LNCAP (cell line): ENCODE measurements around the gene DDX55.

Experiments used
- TF ChIP-seq, protein P1 (sequence below): fragments of 450-650 bp; IDR thresholded peaks from 2 replicates; pipeline ENCODE4 v1.5.1; 2017; ENCODE audit warnings: mild to moderate bottlenecking

DDX55 gene

DNA sequence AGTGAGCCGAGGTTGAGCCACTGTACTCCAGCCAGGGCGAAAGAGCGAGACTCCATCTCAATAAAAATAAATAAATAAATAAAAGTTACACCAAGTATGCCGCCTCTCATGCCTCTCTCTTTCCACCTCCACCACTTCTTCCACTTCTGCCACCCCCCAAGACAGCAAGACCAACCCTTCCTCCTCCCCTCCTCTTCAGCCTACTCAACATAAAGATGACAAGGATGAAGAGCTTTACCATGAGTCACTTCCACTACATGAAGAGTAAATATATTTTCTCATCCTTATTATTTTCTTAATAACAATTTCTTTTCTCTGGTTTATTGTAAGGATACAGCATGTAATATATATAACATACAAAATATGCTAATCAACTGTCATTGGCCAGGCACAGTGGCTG, 21.1 kb upstream of the DDX55 start:
- TF ChIP-seq, protein P1, sequence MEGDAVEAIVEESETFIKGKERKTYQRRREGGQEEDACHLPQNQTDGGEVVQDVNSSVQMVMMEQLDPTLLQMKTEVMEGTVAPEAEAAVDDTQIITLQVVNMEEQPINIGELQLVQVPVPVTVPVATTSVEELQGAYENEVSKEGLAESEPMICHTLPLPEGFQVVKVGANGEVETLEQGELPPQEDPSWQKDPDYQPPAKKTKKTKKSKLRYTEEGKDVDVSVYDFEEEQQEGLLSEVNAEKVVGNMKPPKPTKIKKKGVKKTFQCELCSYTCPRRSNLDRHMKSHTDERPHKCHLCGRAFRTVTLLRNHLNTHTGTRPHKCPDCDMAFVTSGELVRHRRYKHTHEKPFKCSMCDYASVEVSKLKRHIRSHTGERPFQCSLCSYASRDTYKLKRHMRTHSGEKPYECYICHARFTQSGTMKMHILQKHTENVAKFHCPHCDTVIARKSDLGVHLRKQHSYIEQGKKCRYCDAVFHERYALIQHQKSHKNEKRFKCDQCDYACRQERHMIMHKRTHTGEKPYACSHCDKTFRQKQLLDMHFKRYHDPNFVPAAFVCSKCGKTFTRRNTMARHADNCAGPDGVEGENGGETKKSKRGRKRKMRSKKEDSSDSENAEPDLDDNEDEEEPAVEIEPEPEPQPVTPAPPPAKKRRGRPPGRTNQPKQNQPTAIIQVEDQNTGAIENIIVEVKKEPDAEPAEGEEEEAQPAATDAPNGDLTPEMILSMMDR = no peak

DNA sequence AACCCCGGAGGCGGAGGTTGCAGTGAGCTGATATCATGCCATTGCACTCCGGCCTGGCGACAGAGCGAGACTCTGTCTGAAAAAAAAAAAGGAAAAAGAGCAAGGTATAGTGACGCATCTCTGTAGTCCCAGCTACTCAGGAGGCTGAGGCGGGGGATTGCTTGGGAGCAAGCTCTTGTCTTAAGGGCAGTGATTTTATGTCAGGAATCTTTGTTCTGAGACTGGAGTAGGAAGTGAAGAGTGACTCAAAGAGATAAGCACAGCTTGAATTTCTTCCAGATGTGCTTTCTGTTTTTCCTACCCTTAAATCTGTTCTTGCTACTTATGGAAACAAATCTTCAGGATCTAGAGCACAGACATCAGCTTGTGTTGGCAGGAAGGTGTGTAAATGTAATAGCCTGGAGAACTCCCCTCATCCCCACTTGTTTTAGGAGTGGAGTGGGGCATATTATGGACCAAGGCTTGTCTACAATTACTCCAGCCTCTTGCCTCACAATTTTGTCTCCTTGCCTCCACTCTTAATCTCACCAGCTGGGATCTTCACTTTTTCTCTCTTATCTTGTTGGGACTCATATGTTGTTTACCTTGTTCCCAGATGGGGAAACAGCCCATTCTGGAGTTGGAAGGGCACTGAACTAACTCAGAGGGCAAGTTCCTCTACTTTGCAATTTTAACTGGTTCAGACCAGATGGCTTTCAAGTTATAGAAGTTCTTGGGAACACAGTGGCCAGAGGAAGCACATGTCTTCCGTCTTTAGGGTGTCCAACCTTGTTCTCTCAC, 10.0 kb upstream of the DDX55 start:
- TF ChIP-seq, protein P1 = no peak

DNA sequence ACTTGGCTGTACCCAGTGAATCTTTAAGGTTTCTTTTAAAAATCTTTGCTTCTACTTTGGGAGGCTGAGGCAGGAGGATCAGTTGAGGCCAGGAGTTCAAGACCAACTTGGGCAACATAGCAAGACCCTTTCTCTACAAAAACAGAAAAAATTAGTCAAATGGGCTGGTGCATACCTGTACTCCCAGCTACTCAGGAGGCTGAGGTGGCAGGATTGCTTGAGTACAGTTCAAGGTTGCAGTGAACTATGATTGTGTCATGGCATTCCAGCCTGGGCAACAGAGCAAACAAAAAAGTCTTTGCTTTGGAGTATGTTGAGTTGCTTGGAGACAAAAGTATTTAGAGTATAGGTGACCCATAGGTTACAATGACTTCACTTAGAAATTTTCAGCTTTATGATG, 6.2 kb upstream of the DDX55 start:
- TF ChIP-seq, protein P1 = no peak

DNA sequence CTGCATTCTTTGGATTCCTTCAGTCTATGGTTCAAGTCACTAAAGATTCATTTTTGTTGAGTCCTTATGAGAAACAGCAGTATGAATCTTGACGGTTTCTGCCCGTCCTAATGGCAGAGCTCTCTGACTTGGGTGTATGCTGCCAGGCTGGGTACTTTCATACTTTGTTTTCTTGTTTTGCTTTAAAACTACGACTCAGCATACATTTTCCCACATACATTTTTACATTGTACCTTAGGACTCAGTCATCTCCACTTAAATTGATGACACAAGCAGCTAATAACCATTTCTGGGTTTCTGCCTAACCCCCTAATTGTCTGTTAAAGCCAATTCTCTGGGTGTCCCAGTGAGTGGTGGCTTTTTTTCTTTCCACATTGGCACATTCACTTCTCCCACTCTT, 4.8 kb upstream of the DDX55 start:
- TF ChIP-seq, protein P1 = no peak

DNA sequence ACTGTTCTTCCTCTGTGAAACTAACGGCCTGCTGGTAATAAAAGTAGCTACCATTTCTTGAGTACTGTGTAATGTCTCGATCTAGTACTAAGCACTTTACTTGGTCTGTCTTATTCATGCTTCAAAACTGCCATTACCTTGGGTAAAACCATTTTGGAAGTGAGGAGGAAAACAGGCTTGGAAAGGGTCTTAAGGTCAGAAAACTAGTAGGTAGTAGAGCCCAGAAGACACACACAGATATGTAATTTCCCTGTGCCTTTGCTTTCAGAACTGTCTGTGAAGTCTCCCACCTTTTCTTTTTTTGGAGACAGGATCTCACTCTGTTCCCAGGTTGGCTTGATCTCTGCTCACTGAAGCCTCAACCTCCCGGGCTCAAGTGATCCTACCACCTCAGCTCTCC, 3.4 kb upstream of the DDX55 start:
- TF ChIP-seq, protein P1 = no peak

DNA sequence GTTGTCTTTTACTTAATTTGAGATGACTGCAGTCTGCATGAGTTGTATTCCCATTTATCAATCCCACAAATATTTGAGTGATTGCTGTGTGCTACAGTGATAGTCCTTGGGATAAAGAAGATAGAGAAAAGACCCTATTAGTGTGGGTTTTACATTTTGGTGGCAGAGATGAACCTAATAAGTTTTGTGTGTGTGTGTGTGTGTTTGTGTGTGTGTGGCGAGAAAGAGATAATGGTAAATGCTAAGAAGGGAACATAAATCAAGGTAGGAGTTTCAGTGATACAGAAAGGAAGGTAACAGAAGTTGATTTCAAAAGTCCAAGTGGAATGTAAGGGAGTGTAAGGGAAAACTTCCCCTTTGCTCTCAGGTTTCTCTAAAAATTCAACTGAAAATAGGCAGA, 2.6 kb upstream of the DDX55 start:
- TF ChIP-seq, protein P1 = no peak

DNA sequence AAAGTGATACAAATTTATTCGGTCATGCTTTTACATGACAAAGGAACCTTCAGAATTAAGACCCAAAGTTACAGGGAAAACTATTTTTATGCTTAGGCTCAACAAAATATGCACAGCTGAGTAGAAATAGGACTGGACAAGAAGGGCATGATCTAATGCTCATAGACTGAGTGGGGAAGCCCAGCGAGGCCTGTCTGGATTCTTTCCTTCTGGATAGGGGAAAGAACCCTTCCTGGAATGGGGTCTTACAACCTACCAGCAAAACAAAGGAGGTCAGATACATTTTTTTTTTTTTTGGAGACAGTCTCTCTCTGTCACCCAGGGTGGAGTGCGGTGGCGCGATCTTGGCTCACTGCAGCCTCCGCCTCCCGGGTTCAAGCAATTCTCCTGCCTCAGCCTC, 2.2 kb upstream of the DDX55 start:
- TF ChIP-seq, protein P1 = no peak
